NB4 (cell line): Measurements from ENCODE around the gene HPCAL1.
A peak's percentile ranks its signal among the peaks of the same experiment; 100 is the strongest.

ENCODE experiments used
- DNase-seq: peaks from one replicate; pipeline ENCODE4 v3.0.0; 2010; ENCODE audit warnings: low read depth
- H3K4me3 ChIP-seq: one replicate; pipeline ENCODE4 v1.5.1; 2011; ENCODE audit warnings: mild to moderate bottlenecking, low read depth, low read length, moderate library complexity
- CTCF ChIP-seq: IDR thresholded peaks from one replicate; pipeline ENCODE4 v1.5.1; 2012; ENCODE audit warnings: low read depth, low read length
- MAX ChIP-seq: IDR thresholded peaks from 2 replicates; pipeline ENCODE4 v1.6.1; 2011; ENCODE audit warnings: low read depth, low read length
- MYC ChIP-seq: IDR thresholded peaks from 2 replicates; pipeline ENCODE4 v1.6.1; 2011; ENCODE audit warnings: low read depth, low read length
- POLR2A ChIP-seq: IDR thresholded peaks from 2 replicates; pipeline ENCODE4 v1.6.1; 2011; ENCODE audit warnings: mild to moderate bottlenecking; ENCODE audit not compliant: insufficient read length; ENCODE audit errors: extremely low read depth

The HPCAL1 gene

GRCh38 chr2:10330700-10331026 is 28.0 kb downstream of the HPCAL1 start:
- DNase-seq, result no peak
- no peak for TF ChIP-seq MAX
- no peak for TF ChIP-seq CTCF
- no peak for TF ChIP-seq POLR2A
- no peak for TF ChIP-seq MYC
- peak overlapping the region; percentile 27 for H3K4me3 ChIP-seq

- DNase-seq, result peak; percentile 92
- peak; percentile 3; the same call in 1 of the 2 replicates for TF ChIP-seq MAX
- TF ChIP-seq POLR2A, result no peak
Observed at GRCh38 chr2:10331027-10331701, 28.5 kb downstream of the HPCAL1 start.

GRCh38 chr2:10331702-10332401 is 29.1 kb downstream of the HPCAL1 start:
- peak; percentile 91 for DNase-seq
- H3K4me3 ChIP-seq, result no peak overlapping the region
- peak; percentile 65 for TF ChIP-seq MAX
- peak; percentile 50 for TF ChIP-seq MYC
- no peak for TF ChIP-seq POLR2A

More at GRCh38 chr2:10331027-10331701, 28.5 kb downstream of the HPCAL1 start:
- peak overlapping the region; percentile 27 for H3K4me3 ChIP-seq

GRCh38 chr2:10332402-10333246 is 29.9 kb downstream of the HPCAL1 start:
- no peak overlapping the region for H3K4me3 ChIP-seq
- no peak for DNase-seq
- TF ChIP-seq POLR2A (no peak), CTCF (no peak), MAX (no peak), MYC (no peak)

- TF ChIP-seq MYC (no peak), MAX (peak; percentile 56), CTCF (no peak), POLR2A (no peak)
- DNase-seq, result peak; percentile 84
- no peak overlapping the region for H3K4me3 ChIP-seq
Observed at GRCh38 chr2:10333247-10333613, 30.5 kb downstream of the HPCAL1 start.

- H3K4me3 ChIP-seq, result no peak overlapping the region
- DNase-seq, result no peak
- TF ChIP-seq POLR2A, result no peak
- no peak for TF ChIP-seq CTCF
- TF ChIP-seq MAX, result no peak
- no peak for TF ChIP-seq MYC
Observed at GRCh38 chr2:10333966-10334365, 31.3 kb downstream of the HPCAL1 start.
